AG09309 (cell line): ENCODE measurements around the gene IFRD1.
A peak's percentile ranks its signal among the peaks of the same experiment; 100 is the strongest.

Source experiments
- DNase-seq: peaks from one replicate; pipeline ENCODE4 v3.0.0-alpha.2; 2010; ENCODE audit warnings: low read depth
- H3K4me3 ChIP-seq: 2 replicates; pipeline ENCODE4 v1.5.1; 2011; ENCODE audit warnings: mild to moderate bottlenecking, low read depth, low read length, moderate library complexity; ENCODE audit not compliant: control insufficient read depth
- TF ChIP-seq, protein P1 (sequence below): IDR thresholded peaks from 2 replicates; pipeline ENCODE4 v1.5.1; 2011; ENCODE audit warnings: mild to moderate bottlenecking, low read depth, low read length, inconsistent platforms; ENCODE audit not compliant: insufficient read depth, control insufficient read depth; ENCODE audit errors: missing control alignments

IFRD1 gene

DNA sequence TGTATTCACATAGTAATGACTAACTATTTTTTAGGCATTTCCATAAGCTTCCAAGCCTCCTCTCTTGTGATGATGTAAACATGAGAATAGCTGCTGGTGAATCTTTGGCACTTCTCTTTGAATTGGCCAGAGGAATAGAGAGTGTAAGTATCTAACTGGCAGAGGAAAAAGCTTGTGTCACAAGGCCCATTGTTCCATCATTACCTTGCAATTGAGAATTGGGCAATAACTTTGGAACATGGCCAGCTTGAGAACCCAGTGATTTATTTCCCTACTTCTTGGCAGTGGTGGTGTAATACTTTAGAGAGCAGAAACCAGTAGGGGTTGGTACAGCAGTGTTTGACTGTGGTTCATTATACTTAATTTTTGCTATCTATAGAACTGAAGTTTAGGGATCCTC, 12.0 kb downstream of the IFRD1 start:
- H3K4me3 ChIP-seq = no peak overlapping the region
- DNase-seq = peak; percentile 87
- TF ChIP-seq, protein P1, sequence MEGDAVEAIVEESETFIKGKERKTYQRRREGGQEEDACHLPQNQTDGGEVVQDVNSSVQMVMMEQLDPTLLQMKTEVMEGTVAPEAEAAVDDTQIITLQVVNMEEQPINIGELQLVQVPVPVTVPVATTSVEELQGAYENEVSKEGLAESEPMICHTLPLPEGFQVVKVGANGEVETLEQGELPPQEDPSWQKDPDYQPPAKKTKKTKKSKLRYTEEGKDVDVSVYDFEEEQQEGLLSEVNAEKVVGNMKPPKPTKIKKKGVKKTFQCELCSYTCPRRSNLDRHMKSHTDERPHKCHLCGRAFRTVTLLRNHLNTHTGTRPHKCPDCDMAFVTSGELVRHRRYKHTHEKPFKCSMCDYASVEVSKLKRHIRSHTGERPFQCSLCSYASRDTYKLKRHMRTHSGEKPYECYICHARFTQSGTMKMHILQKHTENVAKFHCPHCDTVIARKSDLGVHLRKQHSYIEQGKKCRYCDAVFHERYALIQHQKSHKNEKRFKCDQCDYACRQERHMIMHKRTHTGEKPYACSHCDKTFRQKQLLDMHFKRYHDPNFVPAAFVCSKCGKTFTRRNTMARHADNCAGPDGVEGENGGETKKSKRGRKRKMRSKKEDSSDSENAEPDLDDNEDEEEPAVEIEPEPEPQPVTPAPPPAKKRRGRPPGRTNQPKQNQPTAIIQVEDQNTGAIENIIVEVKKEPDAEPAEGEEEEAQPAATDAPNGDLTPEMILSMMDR = no peak

DNA sequence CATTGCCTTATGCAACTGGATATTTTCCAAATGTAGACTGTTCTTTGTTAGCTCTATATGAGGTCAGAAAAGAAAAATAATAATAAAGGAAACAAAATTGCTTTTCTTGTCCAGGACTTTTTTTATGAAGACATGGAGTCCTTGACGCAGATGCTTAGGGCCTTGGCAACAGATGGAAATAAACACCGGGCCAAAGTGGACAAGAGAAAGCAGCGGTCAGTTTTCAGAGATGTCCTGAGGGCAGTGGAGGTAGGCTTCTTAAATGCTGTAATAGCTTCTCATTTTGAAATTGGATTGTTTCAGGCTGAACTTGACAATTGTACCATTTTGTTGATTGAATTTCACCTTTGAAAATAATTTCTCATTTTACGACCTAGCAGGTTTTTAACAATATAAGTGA, 17.6 kb downstream of the IFRD1 start:
- TF ChIP-seq, protein P1 = no peak
- H3K4me3 ChIP-seq = no peak overlapping the region
- no peak for DNase-seq

DNA sequence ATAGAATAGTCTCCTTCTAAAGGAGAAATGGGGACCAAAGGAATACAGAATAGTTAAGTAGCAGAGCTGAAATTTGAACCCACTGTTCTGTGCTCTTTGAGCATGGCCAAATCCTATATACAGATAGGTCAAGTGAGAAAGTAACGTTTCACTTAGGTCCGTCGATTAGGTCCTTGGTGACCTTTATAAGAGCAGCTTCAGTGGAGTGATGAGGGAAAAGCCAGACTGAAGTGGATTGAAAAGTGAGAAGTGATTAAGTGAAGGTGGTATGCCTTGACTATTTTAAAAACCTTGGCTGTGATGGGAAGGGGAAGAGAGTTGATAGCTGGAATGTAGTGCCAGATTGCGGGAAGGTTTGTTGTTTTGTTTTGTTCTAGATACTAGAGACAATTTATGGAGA, 19.9 kb downstream of the IFRD1 start:
- H3K4me3 ChIP-seq = no peak overlapping the region
- TF ChIP-seq, protein P1 = no peak
- no peak for DNase-seq

DNA sequence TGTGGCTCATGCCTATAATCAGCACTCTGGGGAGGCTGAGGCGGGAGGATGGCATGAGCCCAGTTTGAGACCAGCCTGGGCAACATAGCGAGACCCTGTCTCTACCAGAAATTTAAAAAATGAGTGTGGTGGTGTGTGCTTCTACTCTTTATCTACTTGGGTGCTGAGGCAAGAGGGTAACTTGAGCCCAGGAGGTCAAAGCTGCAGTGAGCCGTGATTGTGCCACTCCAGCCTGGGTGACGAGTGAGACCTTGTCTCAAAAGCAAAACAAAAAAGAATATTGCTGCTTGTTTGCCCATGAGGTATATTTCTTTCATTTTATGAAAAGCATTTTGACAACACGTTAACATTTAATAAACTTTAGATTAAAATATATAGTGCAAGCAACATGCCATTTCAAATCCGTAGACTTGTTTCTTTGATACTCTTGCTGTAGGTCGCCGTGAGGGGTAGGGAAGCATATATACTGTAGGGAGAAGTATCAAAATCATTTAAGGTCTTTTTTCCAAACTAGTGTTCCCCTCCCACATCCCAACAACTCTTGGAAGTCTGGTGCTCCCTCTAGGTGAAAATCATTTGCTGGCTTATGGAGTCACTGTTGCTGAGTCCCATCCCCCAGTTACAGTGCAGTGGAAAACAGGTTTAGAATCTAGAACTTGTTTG, 26.3 kb downstream of the IFRD1 start:
- TF ChIP-seq, protein P1 = no peak
- H3K4me3 ChIP-seq = no peak overlapping the region
- DNase-seq = no peak

DNA sequence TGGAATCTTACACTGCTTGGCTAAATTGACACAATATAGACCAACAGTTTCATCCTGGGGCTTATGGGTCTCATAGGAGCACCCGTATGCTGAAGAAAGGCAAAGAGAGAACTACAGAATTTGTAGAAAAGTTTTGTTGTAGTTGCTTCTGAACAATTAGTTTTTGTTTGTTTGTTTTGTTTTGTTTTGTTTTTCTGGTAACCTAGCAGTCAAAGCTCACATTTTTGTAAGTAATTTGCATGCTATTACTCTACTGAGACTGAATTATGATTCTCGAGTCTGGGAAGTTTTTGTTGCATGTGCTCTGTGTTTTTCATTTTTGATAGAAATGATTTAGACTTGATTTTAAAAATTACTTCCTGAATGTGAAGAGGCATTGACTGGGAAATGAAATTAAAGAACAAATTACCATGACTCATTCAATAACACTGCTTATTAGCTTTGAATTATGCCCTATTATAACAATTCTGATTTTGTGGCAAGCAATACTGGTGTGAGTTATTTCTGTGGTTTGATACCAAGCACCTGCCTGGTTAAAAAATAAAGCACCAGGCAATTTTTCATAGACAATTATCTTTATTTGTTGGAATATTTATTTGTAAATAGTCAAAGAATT, 31.0 kb downstream of the IFRD1 start:
- H3K4me3 ChIP-seq = no peak overlapping the region
- TF ChIP-seq, protein P1 = peak; percentile 1
- no peak for DNase-seq

DNA sequence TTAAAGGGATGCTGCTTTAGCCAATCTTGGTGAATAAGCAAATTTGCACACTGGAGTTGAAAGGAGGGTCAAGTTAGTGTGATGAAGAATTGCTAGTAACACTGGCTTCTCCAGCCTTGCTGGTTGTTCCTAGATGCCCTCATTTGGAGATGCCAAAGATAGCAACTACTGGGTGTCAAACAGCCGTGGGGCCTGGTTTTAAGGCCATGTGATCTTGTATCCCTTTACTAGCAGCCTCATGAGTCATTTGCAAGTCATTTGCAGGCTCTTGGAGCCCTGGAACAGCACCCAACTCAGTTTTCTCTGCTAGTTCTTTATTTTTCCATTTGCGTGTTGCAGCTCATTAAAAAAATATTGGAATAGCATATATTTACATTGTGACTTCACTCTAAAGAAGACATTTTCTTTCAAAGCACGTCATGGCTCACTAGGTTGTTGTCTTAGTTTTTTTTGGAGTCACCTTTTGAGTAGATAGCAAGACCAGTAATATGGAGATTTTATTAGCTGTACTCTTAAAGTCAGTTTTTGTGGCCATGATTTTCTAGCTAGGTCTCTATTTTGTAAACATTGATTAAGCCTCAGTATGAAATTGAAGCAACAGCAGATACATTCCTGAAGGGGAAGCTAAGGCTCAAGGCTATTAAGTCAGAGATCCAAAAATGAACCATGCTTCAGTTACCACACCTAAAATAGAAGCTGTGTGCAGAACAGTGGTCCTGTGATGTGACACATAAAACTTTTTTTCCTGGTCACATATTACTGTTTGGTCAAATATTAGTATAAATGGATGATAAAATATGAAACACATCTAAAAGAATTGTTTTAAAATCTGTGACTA, 31.8 kb downstream of the IFRD1 start:
- DNase-seq = peak; percentile 86
- TF ChIP-seq, protein P1 = no peak

More for the DNA sequence above, 31.8 kb downstream of the IFRD1 start:
- H3K4me3 ChIP-seq = no peak overlapping the region
